Measurements from ENCODE around the gene HECA.
"Not testable (repeated sequence)": the region's sequence is repeated elsewhere in the genome, so short reads cannot be mapped to it uniquely, and the experiment has no call there.

HECA gene

GRCh38 chr6:139135578-139136545 lies 982 bp downstream of the HECA start:
- DNase-seq (ENCODE audit: low read depth in 1 of 2, low spot score in 1 of 2): no peak

GRCh38 chr6:139137706-139138105 lies 2.8 kb downstream of the HECA start:
- no peak for DNase-seq (ENCODE audit: low read depth in 1 of 2, low spot score in 1 of 2)

GRCh38 chr6:139140854-139141253 lies 6.0 kb downstream of the HECA start:
- DNase-seq (ENCODE audit: low read depth in 1 of 2, low spot score in 1 of 2): not testable (repeated sequence)

DNA sequence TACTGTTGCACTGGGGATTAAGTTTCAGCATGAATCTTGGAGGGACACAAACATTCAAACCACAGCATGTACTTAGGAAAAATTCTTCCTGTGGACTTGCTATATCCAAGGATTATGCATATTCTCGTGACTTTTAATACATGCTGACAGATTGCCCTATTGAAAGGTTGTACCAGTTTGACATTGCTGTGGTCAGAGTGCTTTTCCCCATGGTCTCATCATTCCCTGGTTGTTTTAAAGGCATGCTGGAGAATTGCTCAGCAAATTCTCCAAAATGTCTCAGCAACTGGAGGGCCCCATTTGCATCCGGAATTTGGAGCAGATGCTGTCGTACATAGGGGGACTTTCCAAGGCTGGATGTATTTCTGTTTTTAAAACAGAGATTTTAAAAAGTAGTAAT lies 7.4 kb downstream of the HECA start:
- no peak for DNase-seq (ENCODE audit: low read depth in 1 of 2, low spot score in 1 of 2)

- no peak for DNase-seq (ENCODE audit: low read depth in 1 of 2, low spot score in 1 of 2)
Measured at GRCh38 chr6:139143111-139143510, 8.2 kb downstream of the HECA start.

GRCh38 chr6:139144490-139145085 lies 9.7 kb downstream of the HECA start:
- DNase-seq (ENCODE audit: low read depth in 1 of 2, low spot score in 1 of 2): no peak

- DNase-seq (ENCODE audit: low read depth in 1 of 2, low spot score in 1 of 2): no peak
Measured at GRCh38 chr6:139145661-139146060, 10.8 kb downstream of the HECA start.

GRCh38 chr6:139146317-139146726 lies 11.4 kb downstream of the HECA start:
- no peak for DNase-seq (ENCODE audit: low read depth in 1 of 2, low spot score in 1 of 2)

DNA sequence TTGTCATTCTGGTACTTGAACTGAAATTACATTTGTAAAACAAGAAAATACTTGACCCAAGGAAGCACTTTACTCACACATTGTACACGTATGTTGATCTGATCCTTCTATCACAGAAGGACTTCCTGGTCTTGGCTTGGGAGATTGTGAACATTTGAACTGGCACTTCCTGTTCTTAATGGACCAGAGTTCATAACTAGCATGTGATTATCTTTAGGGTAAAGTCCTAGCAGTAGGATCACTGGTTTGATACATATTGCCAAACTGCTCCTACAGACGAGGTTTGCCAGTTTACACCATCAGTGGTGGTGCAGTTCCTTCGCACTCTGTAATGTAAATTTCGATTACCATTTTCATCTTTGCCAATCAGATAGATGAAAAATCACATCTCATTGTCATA lies 12.7 kb downstream of the HECA start:
- no peak for DNase-seq (ENCODE audit: low read depth in 1 of 2, low spot score in 1 of 2)

DNA sequence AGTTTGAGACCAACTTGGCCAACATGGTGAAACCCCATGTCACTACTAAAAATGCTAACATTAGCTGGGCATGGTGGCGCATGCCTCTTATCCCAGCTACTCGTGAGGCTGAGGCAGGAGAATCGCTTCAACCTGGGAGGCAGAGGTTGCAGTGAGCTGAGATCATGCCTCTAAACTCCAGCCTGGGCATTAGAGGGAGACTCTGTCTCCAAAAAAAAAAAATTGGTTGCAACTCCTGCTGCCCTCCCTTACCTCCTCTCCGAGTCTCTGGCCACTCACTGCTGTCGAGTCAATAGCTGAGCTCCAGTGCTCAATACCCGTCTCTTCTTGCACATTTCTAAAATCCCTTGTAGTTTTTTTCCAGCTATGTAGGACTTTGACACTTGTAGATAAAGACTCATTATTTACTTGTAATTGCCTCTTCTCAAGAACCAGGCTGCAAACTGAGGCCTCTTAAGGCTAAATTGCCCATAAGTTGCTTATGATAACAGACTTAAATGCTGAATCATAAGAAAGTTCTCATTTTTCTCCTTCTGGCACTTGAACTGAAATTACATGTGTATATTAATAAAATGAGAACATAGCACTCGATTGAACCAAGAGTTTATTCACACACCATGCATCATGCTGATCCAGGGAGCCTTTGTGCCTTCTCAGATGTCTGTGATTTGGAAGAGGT lies 13.8 kb downstream of the HECA start:
- DNase-seq (ENCODE audit: low read depth in 1 of 2, low spot score in 1 of 2): no peak

GRCh38 chr6:139149383-139149782 lies 14.5 kb downstream of the HECA start:
- DNase-seq (ENCODE audit: low read depth in 1 of 2, low spot score in 1 of 2): no peak

DNA sequence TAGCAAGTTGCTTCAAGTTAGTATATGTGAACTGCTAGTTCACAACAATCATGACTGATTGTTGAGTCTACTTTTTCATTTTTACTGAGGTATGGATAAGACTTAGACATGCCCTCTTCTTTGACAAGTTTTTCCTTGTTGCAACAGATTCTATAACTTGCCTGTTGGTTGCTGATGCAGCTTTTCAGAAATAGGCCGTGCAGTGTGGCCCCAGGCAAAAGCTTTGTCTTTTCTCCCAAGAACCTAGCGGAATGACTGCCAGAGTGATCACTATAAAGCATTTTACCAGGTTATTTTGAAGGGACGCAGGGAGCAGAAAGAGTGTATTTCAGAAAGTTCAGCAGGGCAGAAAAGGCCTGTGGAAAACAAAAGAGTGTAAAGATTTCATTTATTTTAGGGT lies 16.0 kb downstream of the HECA start:
- DNase-seq (ENCODE audit: low read depth in 1 of 2, low spot score in 1 of 2): no peak

GRCh38 chr6:139151425-139152087 lies 16.7 kb downstream of the HECA start:
- no peak for DNase-seq (ENCODE audit: low read depth in 1 of 2, low spot score in 1 of 2)

DNA sequence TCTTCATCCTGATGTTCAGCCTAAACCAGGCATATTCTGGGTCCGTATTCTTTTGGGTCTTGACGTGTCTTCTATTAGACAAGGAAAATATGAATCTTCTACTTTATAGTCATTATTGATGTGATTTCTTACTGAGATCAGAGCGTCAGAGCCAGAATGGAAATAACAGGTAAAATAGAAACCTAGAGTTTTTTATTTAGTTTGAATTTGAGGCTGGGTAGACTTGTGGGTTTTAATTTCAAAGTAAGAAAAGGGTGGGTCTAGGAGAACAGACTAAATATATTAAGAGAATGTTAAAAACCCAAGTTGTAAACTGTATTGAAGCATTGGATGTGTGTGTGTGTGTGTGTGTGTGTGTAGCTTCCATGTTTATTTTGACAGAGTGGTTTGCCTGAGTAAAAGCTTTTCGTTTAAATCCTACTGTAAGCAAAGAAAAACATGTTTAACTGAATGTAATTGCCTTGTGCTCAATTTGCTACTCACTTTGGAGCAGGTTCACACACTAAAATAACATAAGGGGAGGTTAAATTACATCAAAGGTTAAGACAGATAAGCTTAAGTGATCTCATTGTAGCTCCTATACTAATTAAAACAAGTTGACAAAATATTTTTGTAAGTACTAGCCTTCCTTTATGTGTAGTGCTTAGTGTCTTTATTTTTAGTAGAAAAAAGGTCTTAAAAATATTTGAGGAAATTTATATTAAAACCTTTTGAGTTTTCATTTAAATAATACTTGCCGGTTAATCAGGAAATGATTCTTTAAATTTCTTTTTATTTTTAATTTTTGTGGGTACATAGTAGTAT lies 17.4 kb downstream of the HECA start:
- no peak for DNase-seq (ENCODE audit: low read depth in 1 of 2, low spot score in 1 of 2)

GRCh38 chr6:139152892-139153271 lies 18.0 kb downstream of the HECA start:
- DNase-seq (ENCODE audit: low read depth in 1 of 2, low spot score in 1 of 2): no peak

DNA sequence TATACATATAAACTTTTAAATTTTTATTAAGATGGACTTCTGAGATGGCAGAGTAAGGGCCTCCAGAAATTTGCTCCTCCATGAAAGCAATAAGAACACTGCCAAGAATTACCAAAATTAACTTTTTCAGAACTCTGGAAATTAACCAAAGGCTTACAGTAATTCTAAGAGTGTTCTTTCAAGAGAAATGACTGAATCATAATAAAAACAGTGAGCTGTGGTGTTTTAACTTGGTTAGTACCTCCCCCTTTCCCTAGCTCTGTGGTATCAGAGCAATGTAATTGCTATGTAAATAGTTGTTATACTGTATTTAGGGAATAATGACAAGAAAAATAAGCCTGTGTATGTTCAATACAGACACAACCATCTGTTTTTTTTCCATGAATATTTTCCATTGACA lies 19.0 kb downstream of the HECA start:
- no peak for DNase-seq (ENCODE audit: low read depth in 1 of 2, low spot score in 1 of 2)

GRCh38 chr6:139154881-139155547 lies 20.1 kb downstream of the HECA start:
- DNase-seq (ENCODE audit: low read depth in 1 of 2, low spot score in 1 of 2): no peak

GRCh38 chr6:139156102-139156501 lies 21.2 kb downstream of the HECA start:
- DNase-seq (ENCODE audit: low read depth in 1 of 2, low spot score in 1 of 2): no peak

GRCh38 chr6:139156551-139156950 lies 21.7 kb downstream of the HECA start:
- DNase-seq (ENCODE audit: low read depth in 1 of 2, low spot score in 1 of 2): no peak

DNA sequence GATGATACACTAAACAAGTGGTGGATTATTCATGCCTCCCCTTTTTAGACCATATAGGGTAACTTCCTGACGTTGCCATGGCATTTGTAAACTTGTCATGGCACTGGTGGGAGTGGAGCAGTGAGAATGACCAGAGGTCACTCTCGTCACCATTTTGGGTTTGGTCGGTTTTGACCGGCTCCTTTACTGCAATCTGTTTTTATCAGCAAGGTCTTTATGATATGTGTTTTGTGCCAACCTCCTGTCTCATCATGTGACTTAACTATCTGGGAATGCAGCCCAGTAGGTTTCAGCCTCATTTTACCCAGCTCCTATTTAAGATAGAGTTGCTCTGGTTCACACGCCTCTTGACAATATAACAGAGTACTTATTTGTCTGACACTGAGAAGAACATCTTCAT lies 22.2 kb downstream of the HECA start:
- DNase-seq (ENCODE audit: low read depth in 1 of 2, low spot score in 1 of 2): not testable (repeated sequence)

Measured in activated CD4-positive, alpha-beta T cell treated with anti-CD3 and anti-CD28 coated beads, Interleukin-2, amount 50 U/mL, for 24 hours (primary cell).